Measurements from ENCODE around the gene SLC6A12. TPM values are rescaled to one million over a fixed set of nuclear protein-coding genes. Genes with fewer than 3 reads are reported as not detected.

SLC6A12 gene
- total and polyA plus RNA-seq, 3 experiments from 2014 or later = 0.16 to 0.37 TPM; not detected in 1

DNA sequence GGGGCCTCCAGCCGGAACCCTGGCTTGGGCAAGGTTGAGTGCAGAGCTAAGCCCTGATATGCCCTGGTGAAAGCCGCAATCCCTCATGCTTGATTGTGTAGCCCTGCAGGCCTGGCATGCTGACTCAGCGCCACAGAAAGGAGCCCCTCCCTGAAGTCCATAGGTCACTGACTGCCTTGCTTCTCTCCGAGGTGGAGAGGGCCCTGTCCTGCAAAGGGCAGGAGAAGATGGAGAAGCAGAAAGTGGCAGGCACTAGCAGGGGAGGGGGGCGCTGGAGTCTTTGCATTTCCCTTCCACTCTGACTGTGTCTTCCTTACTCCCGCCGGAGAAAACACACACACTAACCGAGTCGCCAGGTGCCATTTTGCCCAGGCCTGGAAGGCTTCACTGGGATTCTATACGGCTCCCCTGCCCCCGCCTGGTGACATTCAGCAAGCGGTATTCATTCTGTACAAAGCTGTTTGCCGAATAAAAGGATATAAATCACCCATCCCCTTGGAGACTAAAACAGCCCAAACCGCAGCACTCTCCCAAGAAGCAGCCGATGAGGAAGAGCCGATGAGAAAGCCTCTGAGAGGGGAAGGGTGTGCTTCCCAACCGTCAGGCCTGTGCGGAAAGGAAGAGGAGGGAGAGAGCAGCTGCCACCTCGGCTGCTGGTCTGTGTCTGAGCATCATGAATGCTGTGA lies 69.8 kb downstream of the SLC6A12 start:
- ChIA-PET POLR2A (no interaction called here), CTCF (no interaction called here)
- H3K36me3 Mint-ChIP-seq = no peaks in the 10 kb centered on the region
- H3K27me3 ChIP-seq (ENCODE audit: insufficient read depth, low read length, poor library complexity, severe bottlenecking) = no peaks in the 10 kb centered on the region
- no peak for DNase-seq
- H3K4me1 Mint-ChIP-seq = peaks cover 3 to 18% (median 13%) of the 10 kb centered on the region in 3 donors
- H3K4me3 Mint-ChIP-seq = no peak overlapping the region
- no peak overlapping the region for H3K27ac ChIP-seq (ENCODE audit: low read depth, low read length)
- no peaks in the 10 kb centered on the region for H3K9me3 Mint-ChIP-seq
- H3K4me3 ChIP-seq (ENCODE audit: low read length) = no peak overlapping the region
- H3K27me3 Mint-ChIP-seq = peaks cover 18 to 31% of the 10 kb centered on the region in 2 donors
- no peak overlapping the region for H3K27ac Mint-ChIP-seq
- H3K4me1 ChIP-seq (ENCODE audit: insufficient read depth, low read length) = peaks cover 3% of the 10 kb centered on the region
- no peaks in the 10 kb centered on the region for H3K9me3 ChIP-seq (ENCODE audit: low read length)
- H3K36me3 ChIP-seq (ENCODE audit: insufficient read depth, low read length) = no peaks in the 10 kb centered on the region

- Mint-ChIP-seq H3K36me3 (no peaks in the 10 kb centered on the region), H3K27me3 (peaks cover 19 to 42% of the 10 kb centered on the region in 2 donors), H3K9me3 (no peaks in the 10 kb centered on the region), H3K4me1 (peaks cover 3 to 22% (median 13%) of the 10 kb centered on the region in 3 donors), H3K4me3 (peak overlapping the region in 2 of 7 donors; percentile 39 to 79), H3K27ac (no peak overlapping the region)
- Histone ChIP-seq H3K27me3 (ENCODE audit: insufficient read depth, low read length, poor library complexity, severe bottlenecking) (no peaks in the 10 kb centered on the region), H3K9me3 (ENCODE audit: low read length) (no peaks in the 10 kb centered on the region), H3K36me3 (ENCODE audit: insufficient read depth, low read length) (no peaks in the 10 kb centered on the region), H3K4me3 (ENCODE audit: low read length) (no peak overlapping the region), H3K27ac (ENCODE audit: low read depth, low read length) (no peak overlapping the region), H3K4me1 (ENCODE audit: insufficient read depth, low read length) (peaks cover 3% of the 10 kb centered on the region)
- CTCF ChIA-PET = no interaction called here
- DNase-seq = no peak
- POLR2A ChIA-PET = no interaction called here
These were observed 73.8 kb downstream of the SLC6A12 start for GRCh38 chr12:140162-140561.

Other genes starting within 250 kb of the SLC6A12 start
- under 1 TPM; 0.53 to 0.88 TPM for gene IQSEC3, start 147.4 kb downstream of the SLC6A12 start, total RNA-seq
- not detected for gene IQSEC3, start 147.4 kb downstream of the SLC6A12 start, polyA plus RNA-seq
- under 1 TPM; 0.09 to 0.31 TPM for gene SLC6A13, start 48.7 kb upstream of the SLC6A12 start, total RNA-seq
- gene SLC6A13, start 48.7 kb upstream of the SLC6A12 start, polyA plus RNA-seq = not detected
- gene KDM5A, start 175.2 kb upstream of the SLC6A12 start, total RNA-seq = 10 to 100 TPM; 71.8 to 75.6 TPM
- gene KDM5A, start 175.2 kb upstream of the SLC6A12 start, polyA plus RNA-seq = 76.6 TPM
- gene CCDC77, start 187.5 kb upstream of the SLC6A12 start, total RNA-seq = 10 to 100 TPM; 14.0 to 14.7 TPM
- 5.9 TPM for gene CCDC77, start 187.5 kb upstream of the SLC6A12 start, polyA plus RNA-seq
- 1 to 10 TPM; 3.1 to 3.5 TPM for gene B4GALNT3, start 245.8 kb upstream of the SLC6A12 start, total RNA-seq
- gene B4GALNT3, start 245.8 kb upstream of the SLC6A12 start, polyA plus RNA-seq = 6.9 TPM